GM21825 (cell line): Measurements from ENCODE around the gene OMP.
"Not testable (repeated sequence)": the region's sequence is repeated elsewhere in the genome, so short reads cannot be mapped to it uniquely, and the experiment has no call there.

Source experiments
- ATAC-seq: cut with Tn5 transposase; IDR thresholded peaks from one replicate; pipeline ENCODE4 v1.9.1; 2021; ENCODE audit warnings: mild to moderate bottlenecking, moderate library complexity; ENCODE audit not compliant: unreplicated experiment

Gene OMP, protein sequence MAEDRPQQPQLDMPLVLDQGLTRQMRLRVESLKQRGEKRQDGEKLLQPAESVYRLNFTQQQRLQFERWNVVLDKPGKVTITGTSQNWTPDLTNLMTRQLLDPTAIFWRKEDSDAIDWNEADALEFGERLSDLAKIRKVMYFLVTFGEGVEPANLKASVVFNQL

GRCh38 chr11:77102246-77103210 is at the start of gene OMP:
OMP (plus strand) TSS chr11:77102840; CDS start chr11:77102840, 0 bp downstream.
- ATAC-seq: no peak

DNA sequence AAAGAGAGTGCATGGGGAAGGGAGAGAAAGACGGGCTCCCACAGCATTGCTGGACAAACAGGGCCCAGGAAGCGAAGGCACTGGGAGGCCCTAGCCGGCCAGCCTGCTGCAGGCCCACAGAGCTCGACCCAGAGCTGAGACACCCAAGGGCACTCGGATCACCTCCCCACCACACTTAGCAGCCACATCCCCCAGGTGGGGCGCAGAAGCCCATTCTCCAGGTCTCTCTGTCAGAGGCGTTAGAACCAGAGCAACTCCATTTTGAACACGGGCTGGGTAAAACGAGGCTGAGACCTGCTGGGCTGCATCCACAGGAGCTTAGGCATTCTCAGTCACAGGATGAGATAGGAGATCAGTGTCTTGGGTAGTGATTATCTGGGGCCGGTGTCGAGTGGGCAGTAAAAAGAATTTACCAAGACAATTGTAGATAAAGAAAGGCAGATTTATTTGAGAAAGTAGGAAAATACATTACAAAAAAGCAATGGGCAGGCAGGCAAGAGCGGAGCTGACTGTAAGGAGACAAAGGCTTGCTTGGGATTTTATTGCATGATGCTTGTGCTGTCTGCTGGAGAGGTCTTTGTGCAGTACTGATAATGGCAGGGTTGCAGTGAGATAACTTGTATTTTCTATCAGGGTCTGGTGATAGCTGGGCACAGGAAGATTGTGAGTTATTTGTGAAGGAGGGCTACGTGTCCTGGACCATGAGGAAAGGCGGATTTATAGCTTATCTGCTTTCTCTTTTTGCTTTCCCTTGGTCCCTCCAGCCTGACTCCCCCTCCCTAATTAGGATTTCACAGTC is 49.2 kb upstream of the OMP start:
- no peak for ATAC-seq

- ATAC-seq: no peak
Observed at GRCh38 chr11:77054084-77054483, 48.6 kb upstream of the OMP start.

GRCh38 chr11:77055101-77055561 is 47.5 kb upstream of the OMP start:
- ATAC-seq: no peak

DNA sequence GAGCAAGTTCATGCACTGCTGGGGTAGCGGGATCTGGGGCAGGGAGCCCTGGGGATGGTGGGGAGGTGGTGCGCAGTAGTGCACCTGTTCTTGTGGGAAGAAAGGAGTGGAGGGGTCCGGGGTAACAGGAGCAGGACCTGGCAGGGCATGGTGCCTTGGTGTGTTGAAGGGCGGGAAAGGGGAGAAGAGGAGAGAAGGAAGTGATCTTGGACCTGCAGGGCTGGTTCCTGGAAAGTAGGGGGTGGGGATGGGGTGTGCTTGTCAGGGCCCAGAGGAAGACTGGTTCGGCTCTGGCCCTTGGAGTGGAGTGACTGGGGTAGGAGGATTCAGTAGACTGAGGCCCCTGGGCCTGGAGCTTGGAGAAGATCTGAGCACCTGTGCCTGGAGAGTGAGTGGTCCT is 46.7 kb upstream of the OMP start:
- ATAC-seq: no peak

DNA sequence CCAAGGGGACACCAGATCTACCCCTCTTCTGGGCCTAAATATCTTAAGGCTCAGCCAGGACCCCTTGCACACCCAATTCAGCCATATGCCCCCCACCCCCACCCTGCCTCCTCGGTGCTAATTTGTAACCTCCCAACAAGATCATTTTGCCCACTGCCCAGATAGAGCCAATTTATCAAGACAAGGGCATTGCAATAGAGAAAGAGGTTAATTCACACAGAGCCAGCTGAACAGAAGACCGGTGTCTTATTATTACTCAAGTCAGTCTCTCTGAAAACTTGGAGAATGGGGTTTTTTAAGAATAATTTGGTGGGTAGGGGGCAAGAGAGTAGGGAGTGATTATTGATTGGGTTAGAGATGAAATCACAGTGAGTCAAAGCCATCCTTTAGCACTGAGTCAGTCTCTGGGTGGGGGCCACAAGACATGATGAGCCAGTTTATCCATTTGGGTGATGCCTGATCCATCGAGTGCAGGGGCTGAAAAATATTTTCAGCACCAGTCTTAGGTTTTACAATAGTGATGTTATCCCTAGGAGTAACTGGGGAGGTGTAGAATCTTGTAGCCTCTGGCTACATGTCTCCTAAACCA is 45.7 kb upstream of the OMP start:
- ATAC-seq: no peak

DNA sequence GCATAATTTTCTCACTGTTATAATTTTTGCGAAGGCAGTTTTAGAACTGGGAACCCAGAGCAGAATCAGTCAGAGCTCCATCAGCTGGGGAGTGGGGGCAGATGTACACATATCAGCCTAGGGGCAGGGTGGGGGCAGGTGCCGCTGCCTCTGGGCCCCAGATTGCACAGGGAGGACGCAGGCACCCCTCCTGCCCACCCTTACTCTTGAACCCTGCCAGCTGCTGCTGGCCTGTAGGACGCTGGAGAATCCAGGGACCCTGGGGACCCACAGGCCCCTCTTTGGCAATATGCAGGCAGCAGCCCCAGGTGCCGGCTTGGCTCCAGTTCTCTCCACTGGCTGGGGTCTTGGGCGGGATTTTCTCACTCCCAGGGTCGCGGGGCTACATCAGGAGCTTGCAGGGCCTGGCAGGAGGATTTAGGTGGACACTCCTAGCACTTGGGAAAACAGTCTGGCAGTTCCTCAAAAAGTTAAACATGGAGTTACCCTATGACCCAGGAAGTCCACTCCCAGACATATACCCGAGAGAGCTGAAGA is 44.6 kb upstream of the OMP start:
- ATAC-seq: no peak

- ATAC-seq: no peak
Observed at GRCh38 chr11:77058900-77059299, 43.7 kb upstream of the OMP start.

DNA sequence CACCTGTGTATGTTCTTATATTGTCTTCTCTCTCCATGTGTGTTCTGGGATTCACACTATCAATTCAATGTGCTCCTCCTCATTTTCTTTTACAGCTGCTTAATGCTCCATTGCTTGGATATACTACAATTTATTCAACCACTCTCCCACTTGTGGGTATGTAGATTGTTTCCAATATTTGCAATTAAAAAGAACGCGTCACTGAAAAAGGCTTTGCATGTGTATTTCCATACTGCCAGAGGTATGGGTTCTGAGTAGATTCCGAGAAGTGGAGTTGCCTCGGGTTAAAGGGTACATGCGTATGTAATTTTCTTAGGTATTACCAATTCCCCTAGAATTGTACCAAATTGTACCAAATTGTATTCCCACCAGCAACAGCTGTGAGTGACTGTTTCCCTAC is 42.8 kb upstream of the OMP start:
- no peak for ATAC-seq

DNA sequence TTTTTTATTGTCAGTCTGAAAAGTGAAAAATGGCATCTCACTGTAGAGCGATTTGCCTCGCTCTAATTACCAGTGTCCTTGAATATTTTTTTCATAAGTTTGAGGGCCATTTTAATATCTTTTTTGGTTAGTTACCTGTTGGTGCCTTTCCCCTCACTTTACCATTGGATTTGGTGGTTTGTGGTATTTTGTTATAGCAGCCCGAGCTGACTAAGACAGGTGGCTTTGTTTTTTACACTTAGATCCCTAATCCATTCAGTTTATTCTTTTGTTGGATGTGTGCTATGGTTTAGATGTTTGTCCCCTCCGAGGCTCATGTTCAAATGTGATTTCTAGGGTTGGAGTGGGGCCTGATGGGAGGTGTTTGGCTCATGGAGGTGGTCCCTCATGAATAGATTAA is 42.4 kb upstream of the OMP start:
- ATAC-seq: no peak

DNA sequence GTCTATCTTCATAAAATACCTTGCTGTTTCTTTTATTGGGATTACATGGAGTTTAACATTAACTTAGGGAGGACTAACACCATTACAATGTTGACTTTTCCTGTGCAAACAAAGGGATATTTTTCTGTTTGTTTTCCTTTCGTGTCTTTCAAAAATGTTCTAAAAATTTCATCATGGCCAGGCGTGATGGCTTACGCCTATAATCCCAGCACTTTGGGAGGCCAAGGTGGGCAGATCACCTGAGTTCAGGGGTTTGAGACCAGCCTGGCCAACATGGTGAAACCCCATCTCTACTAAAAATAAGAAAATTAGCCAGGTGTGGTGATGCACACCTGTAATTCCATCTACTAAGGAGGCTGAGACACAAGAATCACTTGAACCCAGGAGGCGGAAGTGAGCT is 41.4 kb upstream of the OMP start:
- not testable (repeated sequence) for ATAC-seq

GRCh38 chr11:77062924-77063323 is 39.7 kb upstream of the OMP start:
- ATAC-seq: no peak

- ATAC-seq: no peak
Observed at GRCh38 chr11:77063407-77063806, 39.2 kb upstream of the OMP start.

DNA sequence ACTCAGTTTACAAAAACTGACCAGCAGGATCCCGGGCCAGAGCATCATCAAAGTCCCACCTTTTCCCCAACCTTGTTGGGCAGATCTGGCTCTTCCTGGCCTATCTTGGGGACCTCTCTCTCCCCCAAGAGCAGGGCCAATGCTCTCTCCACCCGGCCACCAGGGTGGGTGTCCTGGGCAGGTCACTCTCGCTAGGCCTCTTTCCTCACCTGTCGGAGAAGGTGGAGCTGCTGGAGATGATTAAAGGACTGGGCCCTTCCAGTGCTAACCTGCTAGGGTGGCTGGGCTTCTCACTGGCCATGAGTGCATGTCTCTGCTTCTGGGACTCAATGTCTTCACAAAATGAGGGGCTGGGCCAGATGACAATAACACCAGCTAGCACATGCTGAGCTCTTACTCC is 38.8 kb upstream of the OMP start:
- ATAC-seq: no peak

- no peak for ATAC-seq
Observed at GRCh38 chr11:77064648-77065217, 37.9 kb upstream of the OMP start.

DNA sequence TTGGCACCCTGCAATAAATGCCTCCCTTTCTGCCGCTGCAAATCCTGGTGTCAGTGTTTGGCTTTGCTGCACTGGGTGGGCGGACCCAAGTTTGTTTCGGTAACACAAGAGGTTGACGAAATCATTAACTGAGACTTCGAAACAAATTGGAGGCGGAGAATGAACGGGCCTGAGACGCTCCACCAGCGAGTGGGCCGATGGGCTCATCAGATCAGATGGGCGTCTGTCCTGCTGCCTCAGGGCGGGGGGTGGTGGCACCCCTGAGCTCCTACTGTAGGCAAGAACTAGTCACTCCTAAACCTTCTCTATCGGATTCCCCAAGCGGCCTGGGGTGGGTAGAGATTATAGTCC is 36.8 kb upstream of the OMP start:
- no peak for ATAC-seq

- ATAC-seq: peak; percentile 76
Observed at GRCh38 chr11:77066229-77067042, 36.2 kb upstream of the OMP start, which contains the start of gene CAPN5. CAPN5 (plus strand) TSS chr11:77066971; CDS start chr11:77084887, 17,916 bp downstream.

- ATAC-seq: no peak
Observed at GRCh38 chr11:77067861-77068443, 34.7 kb upstream of the OMP start.
